Esophagus squamous epithelium (tissue), 4 donors: ENCODE results near the gene TRABD2A.

Source experiments
- POLR2A ChIP-seq, 4 donors: fragments of 450-650 bp; IDR thresholded peaks; one replicate each; pipeline ENCODE4 v1.6.1; 2017; ENCODE audit warnings: antibody characterized with exemption in 4 of 4, mild to moderate bottlenecking in 4 of 4, moderate library complexity in 3 of 4
- TF ChIP-seq, protein P1 (sequence below), 6 experiments: fragments of 450-650 bp in 4 of 6; fragments of 200-600 bp in 2 of 6; sonication (generic) in 2 of 6; IDR thresholded peaks; one replicate each; pipeline ENCODE4 v1.5.1; 2016 to 2019; ENCODE audit warnings: antibody characterized with exemption in 6 of 6, mild to moderate bottlenecking in 4 of 6, moderate library complexity in 4 of 6

GRCh38 chr2:84830095-84830494 lies 50.8 kb downstream of the TRABD2A start:
- TF ChIP-seq, protein P1, sequence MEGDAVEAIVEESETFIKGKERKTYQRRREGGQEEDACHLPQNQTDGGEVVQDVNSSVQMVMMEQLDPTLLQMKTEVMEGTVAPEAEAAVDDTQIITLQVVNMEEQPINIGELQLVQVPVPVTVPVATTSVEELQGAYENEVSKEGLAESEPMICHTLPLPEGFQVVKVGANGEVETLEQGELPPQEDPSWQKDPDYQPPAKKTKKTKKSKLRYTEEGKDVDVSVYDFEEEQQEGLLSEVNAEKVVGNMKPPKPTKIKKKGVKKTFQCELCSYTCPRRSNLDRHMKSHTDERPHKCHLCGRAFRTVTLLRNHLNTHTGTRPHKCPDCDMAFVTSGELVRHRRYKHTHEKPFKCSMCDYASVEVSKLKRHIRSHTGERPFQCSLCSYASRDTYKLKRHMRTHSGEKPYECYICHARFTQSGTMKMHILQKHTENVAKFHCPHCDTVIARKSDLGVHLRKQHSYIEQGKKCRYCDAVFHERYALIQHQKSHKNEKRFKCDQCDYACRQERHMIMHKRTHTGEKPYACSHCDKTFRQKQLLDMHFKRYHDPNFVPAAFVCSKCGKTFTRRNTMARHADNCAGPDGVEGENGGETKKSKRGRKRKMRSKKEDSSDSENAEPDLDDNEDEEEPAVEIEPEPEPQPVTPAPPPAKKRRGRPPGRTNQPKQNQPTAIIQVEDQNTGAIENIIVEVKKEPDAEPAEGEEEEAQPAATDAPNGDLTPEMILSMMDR (IDR thresholded peaks at IDR 0.05): no peak
- no peak for TF ChIP-seq POLR2A (IDR thresholded peaks at IDR 0.05)
